ENCODE data around the gene TBL1XR1. TPM values are rescaled to one million over a fixed set of nuclear protein-coding genes. Genes with fewer than 3 reads are reported as not detected.

TBL1XR1 gene
- total RNA-seq, 1 experiment from 2014 or later, result 175 TPM

GRCh38 chr3:177238686-177239216, 41.5 kb upstream of the TBL1XR1 start:
- no peaks in the 10 kb centered on the region for H3K9me3 ChIP-seq (ENCODE audit: control insufficient read depth, low read depth, low read length)
- no peak overlapping the region for H4K8ac ChIP-seq (replicated peaks; ENCODE audit: insufficient read length, low read depth, low read length)
- H3K27ac ChIP-seq (ENCODE audit: insufficient read length, low read depth, low read length), result no peak overlapping the region
- H3K4me2 ChIP-seq (ENCODE audit: insufficient read depth, insufficient read length, low read length), result no peak overlapping the region
- no peak overlapping the region for H4K5ac ChIP-seq (ENCODE audit: insufficient read length, low read depth, low read length)
- H2BK5ac ChIP-seq (ENCODE audit: insufficient read length, low read length), result no peak overlapping the region
- H3K4ac ChIP-seq (ENCODE audit: low read depth, low read length), result no peak overlapping the region
- no peak overlapping the region for H3K27ac Mint-ChIP-seq
- DNase-seq, result no peak
- no peaks in the 10 kb centered on the region for H3K4me1 ChIP-seq (ENCODE audit: insufficient read depth, low read length)
- no peak overlapping the region for H4K91ac ChIP-seq (ENCODE audit: insufficient read length, low read depth, low read length)
- H3K9me3 Mint-ChIP-seq, result no peaks in the 10 kb centered on the region
- no peak overlapping the region for H2BK15ac ChIP-seq (ENCODE audit: low read depth, low read length)
- no peak overlapping the region for H2BK20ac ChIP-seq (ENCODE audit: low read depth, low read length, poor library complexity, severe bottlenecking)
- no peak overlapping the region for H3T11ph ChIP-seq (ENCODE audit: low read length)
- no peak overlapping the region for H3K4me3 Mint-ChIP-seq
- H2BK120ac ChIP-seq (ENCODE audit: low read depth, low read length, poor library complexity, severe bottlenecking), result no peak overlapping the region
- no peaks in the 10 kb centered on the region for H3K27me3 ChIP-seq (ENCODE audit: insufficient read depth, low read length)
- H2AK5ac ChIP-seq (ENCODE audit: insufficient read length, low read length), result no peak overlapping the region
- H3K23me2 ChIP-seq (ENCODE audit: insufficient read length, low read depth, low read length, poor library complexity, severe bottlenecking), result no peaks in the 10 kb centered on the region
- H2BK12ac ChIP-seq (ENCODE audit: insufficient read length, low read depth, low read length), result no peak overlapping the region
- H3K79me1 ChIP-seq (ENCODE audit: insufficient read depth, low read depth, low read length, poor library complexity, severe bottlenecking), result no peaks in the 10 kb centered on the region
- H3K36me3 Mint-ChIP-seq (ENCODE audit: insufficient read depth in 1 of 3, low read depth in 3 of 3), result no peaks in the 10 kb centered on the region; a peak in 1 of 7 replicates
- no peak overlapping the region for H3K18ac ChIP-seq (ENCODE audit: insufficient read length, low read depth, low read length)
- H3K27me3 Mint-ChIP-seq (ENCODE audit: low read depth), result no peaks in the 10 kb centered on the region
- H4K20me1 ChIP-seq (ENCODE audit: control insufficient read depth, insufficient read depth, insufficient read length), result no peaks in the 10 kb centered on the region
- H3K4me1 Mint-ChIP-seq, result no peaks in the 10 kb centered on the region
- no peak overlapping the region for H3K9ac ChIP-seq (ENCODE audit: extremely low read depth, insufficient read length, low read length)
- H3K56ac ChIP-seq (ENCODE audit: insufficient read length, low read depth, low read length), result no peak overlapping the region
- H2AFZ ChIP-seq (ENCODE audit: low read length), result no peak overlapping the region
- WGBS (ENCODE audit: extremely low coverage, insufficient read length, low lambda C conversion rate), result no CpG with 5 or more reads among the region's 2 CpGs
- no peak overlapping the region for H3K14ac ChIP-seq (ENCODE audit: insufficient read depth, low read length)
- no peak for TF ChIP-seq CTCF (conservative IDR thresholded peaks at IDR 0.05)
- H3K79me2 ChIP-seq (ENCODE audit: insufficient read depth, low read length), result no peaks in the 10 kb centered on the region
- H3K23ac ChIP-seq (ENCODE audit: insufficient read length, low read depth, low read length), result no peak overlapping the region

Measured in H9 (cell line).